Naive thymus-derived CD4-positive, alpha-beta T cell (primary cell): ENCODE data around the gene GNPNAT1. TPM values are rescaled to one million over a fixed set of nuclear protein-coding genes. Genes with fewer than 3 reads are reported as not detected.

ENCODE experiments used
- ATAC-seq: fragments of 150-1000 bp; cut with Tn5 transposase; 2 replicates; pipeline ENCODE4 v1.10.0; 2021; ENCODE audit warnings: mild to moderate bottlenecking, moderate library complexity
- CTCF ChIA-PET: fragments of 350-600 bp; sonication (Branson Sonifier 250); formaldehyde crosslinking; loops from one replicate; lab custom pipeline; 2021; ENCODE audit warnings: antibody characterized with exemption; lab: Charles Lee
- POLR2A ChIA-PET: fragments of 350-600 bp; sonication (Branson Sonifier 250); formaldehyde crosslinking; loops from one replicate; lab custom pipeline; 2021; ENCODE audit warnings: antibody characterized with exemption, inconsistent platforms; lab: Charles Lee
- DNase-seq, 9 donors: peaks; one replicate each; pipeline versions ENCODE4 v3.0.0 to v3.0.0-alpha.2; 2020 to 2022; ENCODE audit warnings: mixed read lengths in 1 of 9
- H3K27ac ChIP-seq: one replicate; pipeline ENCODE4 v1.7.0; 2013; ENCODE audit warnings: mild to moderate bottlenecking, low read depth, low read length, moderate library complexity
- H3K27me3 ChIP-seq, 2 donors: one replicate each; pipeline ENCODE4 v1.7.0; 2013; ENCODE audit warnings: low read length in 2 of 2, mild to moderate bottlenecking in 2 of 2, moderate library complexity in 2 of 2; ENCODE audit not compliant: control insufficient read depth in 2 of 2, insufficient read depth in 2 of 2
- H3K36me3 ChIP-seq, 3 experiments: 1 replicate in 2 of 3; 2 replicates in 1 of 3; pipeline ENCODE4 v1.7.0; 2013; ENCODE audit warnings: low read length in 3 of 3, mild to moderate bottlenecking in 3 of 3, moderate library complexity in 1 of 3; ENCODE audit not compliant: insufficient read depth in 3 of 3, control insufficient read depth in 2 of 3
- H3K4me1 ChIP-seq, 2 donors: one replicate each; pipeline ENCODE4 v1.7.0; 2013; ENCODE audit warnings: low read length in 2 of 2, mild to moderate bottlenecking in 2 of 2, moderate library complexity in 1 of 2; ENCODE audit not compliant: control insufficient read depth in 2 of 2, insufficient read depth in 2 of 2
- H3K4me3 ChIP-seq: 2 replicates; pipeline ENCODE4 v1.7.0; 2013; ENCODE audit warnings: mild to moderate bottlenecking, low read length
- H3K9me3 ChIP-seq, 3 experiments: 1 replicate in 2 of 3; 2 replicates in 1 of 3; pipeline ENCODE4 v1.7.0; 2013; ENCODE audit warnings: low read length in 3 of 3; ENCODE audit not compliant: control insufficient read depth in 2 of 3
- H3K27ac Mint-ChIP-seq, 9 donors: one replicate each; pipeline ENCODE4 v1.8.0; 2020 to 2022; ENCODE audit warnings: mixed read lengths in 9 of 9, mild to moderate bottlenecking in 8 of 9, moderate library complexity in 5 of 9, inconsistent platforms in 2 of 9
- H3K27me3 Mint-ChIP-seq, 5 donors: one replicate each; pipeline ENCODE4 v1.8.0; 2021 to 2022; ENCODE audit warnings: mixed read lengths in 5 of 5, mild to moderate bottlenecking in 1 of 5
- H3K36me3 Mint-ChIP-seq, 5 donors: one replicate each; pipeline ENCODE4 v1.8.0; 2020 to 2022; ENCODE audit warnings: mixed read lengths in 5 of 5, mild to moderate bottlenecking in 3 of 5, inconsistent platforms in 1 of 5
- H3K4me1 Mint-ChIP-seq, 7 donors: one replicate each; pipeline ENCODE4 v1.8.0; 2020 to 2022; ENCODE audit warnings: mixed read lengths in 7 of 7, mild to moderate bottlenecking in 3 of 7, inconsistent platforms in 1 of 7
- H3K4me3 Mint-ChIP-seq, 10 donors: one replicate each; pipeline ENCODE4 v1.8.0; 2020 to 2022; ENCODE audit warnings: mild to moderate bottlenecking in 10 of 10, mixed read lengths in 10 of 10, moderate library complexity in 6 of 10, inconsistent platforms in 2 of 10
- H3K9me3 Mint-ChIP-seq, 11 donors: one replicate each; pipeline ENCODE4 v1.8.0; 2020 to 2022; ENCODE audit warnings: mixed read lengths in 11 of 11, mild to moderate bottlenecking in 4 of 11, inconsistent platforms in 1 of 11, moderate library complexity in 1 of 11
- intact Hi-C, 2 donors: fragments of 100-400 bp; cut with micrococcal nuclease; formaldehyde crosslinking; loops; one replicate each; pipeline ENCODE4 v1.15.1; 2023
- polyA plus RNA-seq, 2 donors: library from polyadenylated mRNA; unstranded; fragments of 300-500 nt; fragmentation: Illumina TruSeq; gene quantifications; one replicate each; pipeline ENCODE4 v1.2.3, GENCODE V29; 2021
- total RNA-seq, 6 experiments: library from RNA in 5 of 6; stranded (reverse) in 5 of 6; gene quantifications; 1 replicate in 5 of 6; 2 replicates in 1 of 6; pipeline ENCODE4 v1.2.3 and lab custom pipeline; 2021 to 2026

Gene GNPNAT1
- total and polyA plus RNA-seq, 7 experiments from 2014 or later = 4.6 to 17.2 (median 9.1) TPM

- DNase-seq = no peak
- Histone ChIP-seq H3K36me3 (no peaks in the 10 kb centered on the region), H3K4me1 (peaks cover 15 to 18% of the 10 kb centered on the region in 2 donors), H3K9me3 (peaks cover 0 to 4% (median 0%) of the 10 kb centered on the region in 3 experiments), H3K27me3 (no peaks in the 10 kb centered on the region), H3K4me3 (no peak overlapping the region), H3K27ac (no peak overlapping the region)
- Mint-ChIP-seq H3K4me1 (peaks cover 23 to 52% (median 42%) of the 10 kb centered on the region in 7 donors), H3K27ac (peak overlapping the region in 5 of 9 donors; percentile 18 to 88 (median 60)), H3K27me3 (no peaks in the 10 kb centered on the region), H3K9me3 (peaks cover 0 to 14% (median 5%) of the 10 kb centered on the region in 11 donors), H3K4me3 (peak overlapping the region in 2 of 10 donors; percentile 2 to 15), H3K36me3 (peaks cover 0 to 9% (median 0%) of the 10 kb centered on the region in 5 donors)
- no peak for ATAC-seq
- intact Hi-C loops = loop anchor here (5.0 to 10.0 kb wide), 6 partner anchors 359 to 1141 kb away; partner anchors contain the start of genes FRMD6 (in 2 of the 2), DDHD1 (in 1 of the 2) and RTRAF (in 1 of the 2)
- CTCF ChIA-PET = interaction anchor here (0.6 kb wide), 1 partner anchor 163 kb away, joined by 3 read pairs; no protein-coding TSS in a partner anchor
- POLR2A ChIA-PET = no interaction called here
Observed at GRCh38 chr14:52793061-52793460, 1.7 kb upstream of the GNPNAT1 start.

- ATAC-seq (no peak), DNase-seq (no peak)
- no peaks in the 10 kb centered on the region for H3K9me3 ChIP-seq
- H3K4me1 ChIP-seq = peaks cover 15 to 18% of the 10 kb centered on the region in 2 donors
- H3K4me3 Mint-ChIP-seq = peak overlapping the region; percentile 83 to 94 (median 90)
- intact Hi-C loops = loop anchor here (5.0 to 10.0 kb wide), 6 partner anchors 360 to 1140 kb away; partner anchors contain the start of genes FRMD6 (in 2 of the 2), DDHD1 (in 1 of the 2) and RTRAF (in 1 of the 2)
- peak overlapping the region; percentile 54 for H3K4me3 ChIP-seq
- POLR2A ChIA-PET = interaction anchor here (3.8 kb wide), 1 partner anchor 50 kb away, joined by 21 read pairs; no protein-coding TSS in a partner anchor
- peak overlapping the region; percentile 71 for H3K27ac ChIP-seq
- no peaks in the 10 kb centered on the region for H3K27me3 Mint-ChIP-seq
- H3K27me3 ChIP-seq = no peaks in the 10 kb centered on the region
- H3K36me3 Mint-ChIP-seq = peaks cover 0 to 5% (median 0%) of the 10 kb centered on the region in 5 donors
- H3K27ac Mint-ChIP-seq = peak overlapping the region; percentile 13 to 96 (median 89)
- H3K36me3 ChIP-seq = no peaks in the 10 kb centered on the region
- H3K4me1 Mint-ChIP-seq = peaks cover 22 to 49% (median 41%) of the 10 kb centered on the region in 7 donors
- peaks cover 0 to 6% (median 1%) of the 10 kb centered on the region in 11 donors for H3K9me3 Mint-ChIP-seq
- CTCF ChIA-PET = no interaction called here
Observed at GRCh38 chr14:52792097-52792415, 649 bp upstream of the GNPNAT1 start.

GRCh38 chr14:52790756-52791222 lies 618 bp downstream of the GNPNAT1 start:
- H3K27ac Mint-ChIP-seq = peak overlapping the region; percentile 71 to 92 (median 89)
- intact Hi-C loops = loop anchor here (1.0 to 10.0 kb wide), 16 partner anchors 13 to 1606 kb away; partner anchors contain the start of genes DDHD1 (in 2 of the 2), FRMD6 (in 2 of the 2), GPR137C (in 2 of the 2) and PSMC6 (in 2 of the 2)

GRCh38 chr14:52790011-52790755 lies 1.2 kb downstream of the GNPNAT1 start:
- H3K36me3 Mint-ChIP-seq = peaks cover 0 to 5% (median 0%) of the 10 kb centered on the region in 5 donors
- ChIA-PET CTCF (interaction anchor here (0.8 kb wide), 1 partner anchor 8 kb away, joined by 4 read pairs; no protein-coding TSS in a partner anchor), POLR2A (interaction anchor here (0.7 to 3.8 kb wide), 8 partner anchors 21 to 362 kb away, joined by 3 to 21 read pairs (median 4); partner anchors contain the start of genes ERO1A, PSMC6 and STYX)
- H3K27me3 ChIP-seq = no peaks in the 10 kb centered on the region
- H3K27ac Mint-ChIP-seq = peak overlapping the region; percentile 71 to 92 (median 89)
- DNase-seq (no peak), ATAC-seq (no peak)
- intact Hi-C loops = loop anchor here (1.0 to 10.0 kb wide), 9 partner anchors 13 to 1607 kb away; partner anchors contain the start of genes FRMD6 (in 2 of the 2), CDKN3 (in 1 of the 2), DDHD1 (in 1 of the 2) and PTGER2 (in 1 of the 2)
- H3K9me3 Mint-ChIP-seq = no peaks in the 10 kb centered on the region
- peak overlapping the region; percentile 87 for H3K4me3 ChIP-seq
- no peaks in the 10 kb centered on the region for H3K9me3 ChIP-seq
- H3K36me3 ChIP-seq = no peaks in the 10 kb centered on the region
- H3K4me3 Mint-ChIP-seq = peak overlapping the region; percentile 86 to 94 (median 93)
- H3K4me1 Mint-ChIP-seq = peaks cover 23 to 48% (median 45%) of the 10 kb centered on the region in 7 donors
- H3K27me3 Mint-ChIP-seq = no peaks in the 10 kb centered on the region
- peaks cover 15 to 18% of the 10 kb centered on the region in 2 donors for H3K4me1 ChIP-seq
- H3K27ac ChIP-seq = peak overlapping the region; percentile 74

More at GRCh38 chr14:52790756-52791222, 618 bp downstream of the GNPNAT1 start:
- H3K36me3 Mint-ChIP-seq = peaks cover 0 to 5% (median 0%) of the 10 kb centered on the region in 5 donors
- H3K9me3 Mint-ChIP-seq = no peaks in the 10 kb centered on the region
- Histone ChIP-seq H3K4me1 (peaks cover 15 to 18% of the 10 kb centered on the region in 2 donors), H3K9me3 (no peaks in the 10 kb centered on the region), H3K36me3 (no peaks in the 10 kb centered on the region), H3K27ac (peak overlapping the region; percentile 74), H3K4me3 (peak overlapping the region; percentile 87), H3K27me3 (no peaks in the 10 kb centered on the region)
- ATAC-seq (no peak), DNase-seq (peak in 1 of 9 donors; percentile 21)
- POLR2A ChIA-PET = interaction anchor here (0.7 to 3.8 kb wide), 9 partner anchors 22 to 362 kb away, joined by 3 to 21 read pairs (median 4); partner anchors contain the start of genes ERO1A, GPR137C, PSMC6 and STYX
- peaks cover 23 to 48% (median 45%) of the 10 kb centered on the region in 7 donors for H3K4me1 Mint-ChIP-seq
- CTCF ChIA-PET = interaction anchor here (0.8 kb wide), 1 partner anchor 9 kb away, joined by 4 read pairs; no protein-coding TSS in a partner anchor
- no peaks in the 10 kb centered on the region for H3K27me3 Mint-ChIP-seq
- peak overlapping the region; percentile 86 to 94 (median 93) for H3K4me3 Mint-ChIP-seq

GRCh38 chr14:52789118-52789517 lies 2.3 kb downstream of the GNPNAT1 start:
- POLR2A ChIA-PET = interaction anchor here (0.9 to 3.8 kb wide), 2 partner anchors 47 to 235 kb away, joined by 3 to 21 read pairs; no protein-coding TSS in a partner anchor
- intact Hi-C loops = loop anchor here in 1 of 2 donors (5.0 kb wide), 1 partner anchor 47 kb away; no protein-coding TSS in a partner anchor
- Histone ChIP-seq H3K27ac (no peak overlapping the region), H3K36me3 (no peaks in the 10 kb centered on the region), H3K9me3 (no peaks in the 10 kb centered on the region), H3K4me1 (peaks cover 15 to 18% of the 10 kb centered on the region in 2 donors), H3K4me3 (no peak overlapping the region), H3K27me3 (no peaks in the 10 kb centered on the region)
- CTCF ChIA-PET = no interaction called here
- Mint-ChIP-seq H3K36me3 (peaks cover 0 to 4% (median 0%) of the 10 kb centered on the region in 5 donors), H3K4me1 (peaks cover 23 to 48% (median 45%) of the 10 kb centered on the region in 7 donors), H3K4me3 (peak overlapping the region in 8 of 10 donors; percentile 28 to 90 (median 56)), H3K27me3 (no peaks in the 10 kb centered on the region), H3K27ac (peak overlapping the region in 3 of 9 donors; percentile 30 to 91 (median 66)), H3K9me3 (no peaks in the 10 kb centered on the region)
- ATAC-seq (no peak), DNase-seq (no peak)

- H3K36me3 ChIP-seq = no peaks in the 10 kb centered on the region
- no peaks in the 10 kb centered on the region for H3K9me3 Mint-ChIP-seq
- peaks cover 18 to 41% (median 37%) of the 10 kb centered on the region in 7 donors for H3K4me1 Mint-ChIP-seq
- no peaks in the 10 kb centered on the region for H3K27me3 Mint-ChIP-seq
- H3K27me3 ChIP-seq = no peaks in the 10 kb centered on the region
- no peak overlapping the region for H3K27ac ChIP-seq
- no peaks in the 10 kb centered on the region for H3K9me3 ChIP-seq
- ChIA-PET CTCF (no interaction called here), POLR2A (interaction anchor here (1.0 kb wide), 1 partner anchor 57 kb away, joined by 3 read pairs; the partner anchor contains the start of gene STYX)
- H3K4me1 ChIP-seq = peaks cover 13 to 14% of the 10 kb centered on the region in 2 donors
- H3K4me3 Mint-ChIP-seq = no peak overlapping the region
- DNase-seq (no peak), ATAC-seq (no peak)
- intact Hi-C loops = loop anchor here in 1 of 2 donors (5.0 kb wide), 1 partner anchor 45 kb away; no protein-coding TSS in a partner anchor
- no peak overlapping the region for H3K4me3 ChIP-seq
- peak overlapping the region in 2 of 9 donors; percentile 16 to 25 for H3K27ac Mint-ChIP-seq
- peaks cover 0 to 4% (median 0%) of the 10 kb centered on the region in 5 donors for H3K36me3 Mint-ChIP-seq
Observed at GRCh38 chr14:52786887-52787286, 4.5 kb downstream of the GNPNAT1 start.
